NK-92 (cell line): ENCODE data around the gene FBXW4.

Experiments used
- DNase-seq: peaks from one replicate; lab custom pipeline; 2025; ENCODE audit not compliant: unreplicated experiment; lab: John Stamatoyannopoulos, UW

The FBXW4 gene

DNA sequence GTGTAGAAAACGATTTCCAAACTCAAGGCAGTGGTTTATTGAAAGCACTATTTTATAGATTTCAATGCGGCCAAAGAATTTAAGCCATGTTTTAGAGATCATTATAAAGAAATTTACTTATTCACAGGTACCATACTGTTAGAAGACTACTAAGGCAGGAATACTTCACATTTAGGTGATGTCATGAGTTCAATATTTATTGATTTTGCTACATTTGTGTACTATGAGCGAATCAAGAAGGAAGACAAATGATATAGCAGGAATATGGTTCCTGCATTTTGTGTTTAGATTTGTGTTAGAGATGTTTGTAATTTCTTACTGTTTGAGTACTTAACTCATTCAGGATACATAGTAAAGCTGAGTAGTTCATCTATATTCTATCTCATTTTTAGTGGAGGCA, 1.7 kb upstream of the FBXW4 start:
- no peak for DNase-seq

DNA sequence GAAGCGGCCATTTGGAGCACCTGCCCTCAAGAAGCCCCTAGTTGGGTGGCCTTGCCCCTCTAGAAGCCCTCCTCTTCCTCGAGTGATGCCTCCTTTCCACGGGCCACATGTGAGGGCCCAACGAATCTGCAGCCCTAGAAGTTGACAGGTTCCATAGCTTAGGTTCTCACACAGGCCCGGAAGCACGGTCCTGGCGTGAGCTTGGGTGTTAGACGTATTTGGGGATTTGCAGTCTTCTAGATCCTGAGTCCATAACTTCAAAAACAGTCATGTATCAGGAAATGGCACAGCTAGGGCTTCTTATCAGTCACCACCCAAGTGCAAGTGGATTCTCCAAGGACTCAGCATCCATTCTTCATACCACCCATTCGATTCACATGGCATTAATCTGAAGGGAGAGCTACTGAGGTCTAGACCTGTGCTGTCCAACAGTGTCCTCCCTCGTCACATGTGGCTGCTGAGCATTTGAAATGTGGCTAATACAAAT, 477 bp upstream of the FBXW4 start:
- DNase-seq: no peak

DNA sequence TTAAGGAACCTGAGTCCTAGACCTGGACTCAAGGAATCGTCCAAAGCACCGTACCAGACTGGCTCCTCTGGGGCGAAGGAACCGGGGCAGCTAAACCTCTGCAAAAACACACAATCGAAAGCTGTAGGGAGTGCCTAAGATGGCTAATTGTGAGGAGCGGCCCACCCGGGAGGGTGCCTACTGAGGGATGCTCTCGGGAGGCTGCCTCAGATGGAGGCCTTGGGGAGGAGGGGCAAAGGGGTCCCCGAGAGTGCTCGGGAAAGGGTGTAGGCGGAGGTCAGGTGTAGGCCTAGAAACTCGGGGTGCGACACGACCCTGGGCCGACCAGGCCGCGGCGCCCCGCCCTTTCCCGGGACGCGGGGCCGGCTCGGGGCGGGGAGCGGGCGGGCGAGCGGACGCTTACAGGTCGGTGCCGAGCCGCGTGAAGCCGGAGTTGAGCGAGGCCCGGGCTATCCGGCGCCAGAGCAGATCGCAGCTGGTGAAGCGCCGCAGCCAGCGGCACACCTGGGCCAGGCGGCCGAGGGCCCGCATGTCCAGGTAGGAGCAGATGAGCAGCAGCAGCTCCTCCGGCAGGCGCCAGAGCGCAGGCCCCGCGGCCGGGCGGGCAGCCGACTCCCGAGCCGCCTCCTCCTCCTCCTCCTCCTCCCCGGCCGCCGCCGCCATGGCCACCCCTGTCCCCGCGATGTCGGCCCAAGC, 844 bp downstream of the FBXW4 start:
- no peak for DNase-seq

DNA sequence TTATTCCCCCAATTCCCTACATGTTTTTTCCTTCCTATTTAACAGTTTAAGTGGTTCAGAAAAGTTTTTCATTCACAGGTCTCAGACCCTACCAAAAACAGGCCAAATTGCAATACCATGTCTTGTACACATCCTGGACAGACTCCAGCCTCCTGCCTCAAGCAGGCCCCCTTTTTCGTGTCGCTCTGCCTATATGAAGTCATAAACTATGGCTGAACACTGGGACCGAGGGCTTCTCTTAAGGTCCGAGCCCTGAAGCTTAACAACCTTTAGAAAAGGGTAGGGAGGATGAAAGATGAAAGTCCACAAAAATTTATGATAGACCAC, 1.4 kb downstream of the FBXW4 start:
- DNase-seq: no peak

GRCh38 chr10:101691081-101691480, 3.9 kb downstream of the FBXW4 start:
- DNase-seq: no peak

DNA sequence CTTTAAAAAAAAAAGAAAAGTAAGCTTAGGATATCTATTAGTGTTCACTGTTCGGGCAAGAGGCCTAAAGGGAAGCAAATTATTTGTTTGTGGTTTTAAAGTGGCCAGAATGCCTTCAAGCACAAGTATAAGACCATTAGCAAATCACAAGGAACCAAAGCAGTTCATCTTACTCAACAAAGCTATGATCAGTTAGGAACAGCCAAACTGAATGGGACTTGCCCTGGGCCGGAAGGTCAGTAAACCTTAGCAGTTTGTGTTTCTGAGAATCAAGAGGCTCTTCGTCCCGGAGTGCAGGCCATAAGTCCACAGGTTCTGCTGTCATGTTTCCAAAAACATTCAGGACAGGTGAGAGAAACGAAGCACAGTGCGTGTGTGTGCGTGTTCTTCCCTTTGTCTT, 4.5 kb downstream of the FBXW4 start:
- DNase-seq: no peak

GRCh38 chr10:101687071-101687658, 7.8 kb downstream of the FBXW4 start:
- DNase-seq: no peak

- DNase-seq: no peak
Observed at GRCh38 chr10:101686133-101686925, 8.6 kb downstream of the FBXW4 start.

- DNase-seq: no peak
Observed at GRCh38 chr10:101684782-101685181, 10.2 kb downstream of the FBXW4 start.

DNA sequence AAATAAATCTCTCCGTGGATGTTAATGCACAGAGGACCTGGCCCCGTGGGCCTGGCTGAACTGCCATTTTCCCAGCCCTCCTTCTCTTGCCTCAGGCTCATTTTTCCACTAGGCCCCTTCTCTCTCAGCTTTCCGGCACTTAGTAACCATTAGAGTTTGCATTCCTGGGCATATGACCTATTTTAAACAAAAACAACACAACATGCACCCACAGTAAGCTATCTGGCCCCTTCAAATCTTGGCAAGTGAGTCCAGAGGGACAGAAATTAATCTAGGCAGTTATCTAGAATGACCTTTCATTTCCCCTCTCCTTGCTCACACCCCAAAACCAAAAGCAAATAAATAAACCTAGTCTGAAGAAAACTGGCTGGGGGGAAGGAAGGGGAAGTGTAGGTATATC, 11.7 kb downstream of the FBXW4 start:
- no peak for DNase-seq

DNA sequence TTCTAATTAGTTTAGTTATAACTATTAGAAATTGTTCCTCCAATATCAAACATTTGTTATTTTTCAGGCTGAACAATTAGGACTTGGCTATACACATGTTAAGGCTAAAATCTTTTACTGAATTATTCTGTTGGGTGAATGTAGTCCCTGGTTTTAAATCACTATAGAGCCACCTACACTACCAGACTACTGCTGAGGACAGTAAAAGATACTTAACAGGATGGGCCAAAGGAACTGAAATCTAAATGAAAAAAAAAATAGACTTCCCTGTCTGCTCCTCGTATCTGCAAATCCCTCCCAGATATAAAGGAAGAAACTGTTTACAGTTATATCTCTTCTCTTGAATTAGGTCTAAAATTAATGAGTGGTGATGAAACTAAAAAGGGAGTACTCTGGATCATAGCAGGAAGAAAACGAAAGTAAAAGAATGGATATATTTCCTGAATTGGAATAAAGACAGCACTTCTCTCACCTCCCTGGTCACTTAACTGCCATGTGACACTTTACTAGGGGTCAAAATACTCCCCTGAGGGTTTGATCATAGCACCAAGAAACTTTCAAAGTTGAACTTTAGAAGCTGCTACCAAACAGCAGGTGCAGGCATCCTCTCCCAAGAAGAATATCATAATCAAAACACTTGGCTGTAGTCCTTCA, 12.7 kb downstream of the FBXW4 start:
- no peak for DNase-seq

- no peak for DNase-seq
Observed at GRCh38 chr10:101676565-101676964, 18.4 kb downstream of the FBXW4 start.

- no peak for DNase-seq
Observed at GRCh38 chr10:101675115-101675514, 19.9 kb downstream of the FBXW4 start.

GRCh38 chr10:101672536-101672935, 22.4 kb downstream of the FBXW4 start:
- no peak for DNase-seq

DNA sequence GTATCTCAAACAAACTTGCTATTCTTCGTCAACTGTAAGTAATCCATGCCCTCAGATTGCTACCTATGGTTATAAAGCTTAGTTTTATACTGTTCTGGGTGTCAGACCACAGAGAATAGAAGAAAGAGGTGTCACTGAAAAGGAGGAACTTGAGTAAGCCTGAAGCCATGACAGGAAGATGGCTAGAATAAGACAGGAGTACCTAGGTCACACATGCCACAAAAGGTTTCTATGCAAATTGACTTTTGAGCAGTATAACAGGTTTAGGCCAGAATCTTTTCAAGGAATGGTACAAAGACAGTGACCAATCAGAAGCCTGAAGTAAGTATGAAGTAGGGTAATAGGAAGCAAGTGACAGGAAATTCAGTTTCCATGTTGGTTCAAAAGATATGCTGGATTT, 23.5 kb downstream of the FBXW4 start:
- DNase-seq: no peak

DNA sequence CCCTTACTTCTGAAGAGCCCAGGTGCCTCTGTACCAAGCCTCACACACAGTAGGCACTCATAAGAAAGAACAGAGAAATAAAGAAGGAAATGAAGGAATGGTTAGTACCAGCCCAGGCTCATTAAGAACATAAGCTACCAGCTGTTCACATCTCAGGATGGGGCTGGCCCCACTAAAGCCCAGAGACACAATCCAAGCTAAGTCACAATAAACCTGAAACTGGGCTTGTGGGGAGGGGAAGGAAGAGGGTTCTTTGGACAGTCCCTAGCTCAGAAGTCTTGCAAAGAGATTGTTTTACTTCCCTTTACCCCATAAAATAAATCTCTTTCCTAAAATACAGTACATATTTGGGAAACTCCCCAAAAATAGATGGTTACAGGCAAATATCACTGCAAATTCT, 24.3 kb downstream of the FBXW4 start:
- no peak for DNase-seq

- DNase-seq: no peak
Observed at GRCh38 chr10:101669181-101669580, 25.8 kb downstream of the FBXW4 start.

DNA sequence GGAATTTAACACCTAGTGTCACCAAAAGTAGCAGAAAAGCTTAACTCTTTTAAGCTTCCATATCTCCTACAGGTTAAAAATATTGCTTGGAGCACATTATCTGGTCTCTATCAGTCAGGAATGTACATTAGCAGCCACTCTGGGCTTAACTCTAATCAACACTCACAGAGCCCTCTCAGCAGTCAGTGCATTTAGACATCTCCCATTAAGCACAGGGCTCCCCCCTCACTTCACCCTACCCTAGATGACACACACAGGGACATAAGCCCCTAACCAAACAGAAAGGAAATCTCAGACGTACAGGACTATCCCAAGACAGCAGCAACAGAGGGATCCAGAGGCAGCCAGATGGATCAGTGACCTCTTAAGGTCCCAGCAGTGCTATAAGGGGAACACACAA, 26.4 kb downstream of the FBXW4 start:
- no peak for DNase-seq

GRCh38 chr10:101666083-101666482, 28.9 kb downstream of the FBXW4 start:
- no peak for DNase-seq

- no peak for DNase-seq
Observed at GRCh38 chr10:101663097-101663496, 31.9 kb downstream of the FBXW4 start.

GRCh38 chr10:101660256-101660655, 34.7 kb downstream of the FBXW4 start:
- no peak for DNase-seq

GRCh38 chr10:101658975-101659374, 36.0 kb downstream of the FBXW4 start:
- DNase-seq: no peak
